HK-2 (cell line): Measurements from ENCODE around the gene NRXN3.

ENCODE experiments used
- DNase-seq: peaks from one replicate; pipeline ENCODE4 v3.0.0-alpha.2; 2018; ENCODE audit not compliant: unreplicated experiment

Gene NRXN3

GRCh38 chr14:79580906-79581305, 1410.7 kb downstream of the NRXN3 start:
- no peak for DNase-seq

GRCh38 chr14:79581912-79582576, 1411.9 kb downstream of the NRXN3 start:
- DNase-seq: peak; percentile 14

GRCh38 chr14:79583738-79584408, 1413.7 kb downstream of the NRXN3 start:
- DNase-seq: no peak

- DNase-seq: peak; percentile 27
These were observed 1414.5 kb downstream of the NRXN3 start for GRCh38 chr14:79584679-79585078.

- DNase-seq: no peak
These were observed 1415.7 kb downstream of the NRXN3 start for GRCh38 chr14:79585845-79586244.

- DNase-seq: no peak
These were observed 1416.2 kb downstream of the NRXN3 start for GRCh38 chr14:79586416-79586815.

- no peak for DNase-seq
These were observed 1416.9 kb downstream of the NRXN3 start for GRCh38 chr14:79586989-79587598.

- DNase-seq: no peak
These were observed 1417.7 kb downstream of the NRXN3 start for GRCh38 chr14:79587875-79588274.

GRCh38 chr14:79588398-79588797, 1418.2 kb downstream of the NRXN3 start:
- no peak for DNase-seq

GRCh38 chr14:79596551-79596950, 1426.4 kb downstream of the NRXN3 start:
- DNase-seq: no peak

- DNase-seq: no peak
These were observed 1427.4 kb downstream of the NRXN3 start for GRCh38 chr14:79597566-79597965.

GRCh38 chr14:79598339-79598738, 1428.2 kb downstream of the NRXN3 start:
- DNase-seq: no peak

GRCh38 chr14:79599239-79599638, 1429.1 kb downstream of the NRXN3 start:
- DNase-seq: no peak

- DNase-seq: no peak
These were observed 1430.2 kb downstream of the NRXN3 start for GRCh38 chr14:79600406-79600805.

- DNase-seq: no peak
These were observed 1431.4 kb downstream of the NRXN3 start for GRCh38 chr14:79601579-79601978.

GRCh38 chr14:79602045-79602444, 1431.9 kb downstream of the NRXN3 start:
- DNase-seq: no peak

- no peak for DNase-seq
These were observed 1432.6 kb downstream of the NRXN3 start for GRCh38 chr14:79602742-79603141.

GRCh38 chr14:79605849-79606248, 1435.7 kb downstream of the NRXN3 start:
- no peak for DNase-seq

- DNase-seq: no peak
These were observed 1438.3 kb downstream of the NRXN3 start for GRCh38 chr14:79608446-79608845.

- no peak for DNase-seq
These were observed 1443.5 kb downstream of the NRXN3 start for GRCh38 chr14:79613625-79614024.

- DNase-seq: no peak
These were observed 1444.3 kb downstream of the NRXN3 start for GRCh38 chr14:79614448-79614847.

GRCh38 chr14:79627058-79627457, 1456.9 kb downstream of the NRXN3 start:
- no peak for DNase-seq
